Measurements from ENCODE around the gene KRTAP4-3.
"Not testable (repeated sequence)": the region's sequence is repeated elsewhere in the genome, so short reads cannot be mapped to it uniquely, and the experiment has no call there.

Gene KRTAP4-3

DNA sequence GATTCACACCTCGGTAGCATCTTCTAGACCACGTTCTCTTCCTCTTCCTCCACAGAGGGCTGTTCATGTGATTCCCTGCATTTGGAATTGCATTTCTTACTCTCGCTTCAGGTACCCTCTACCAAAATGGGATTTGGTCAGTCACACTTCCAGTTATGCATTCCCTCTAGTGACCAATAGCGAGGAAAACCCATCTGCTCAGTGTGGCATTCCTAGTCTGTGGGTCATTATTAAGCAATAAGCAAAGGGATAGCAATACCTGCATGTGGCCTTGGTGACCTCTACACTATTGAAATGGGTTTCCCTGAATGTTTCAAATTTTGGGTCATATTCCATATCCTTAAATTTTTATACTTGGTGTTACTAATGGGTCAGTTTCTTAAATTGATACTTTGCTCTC is 18.0 kb downstream of the KRTAP4-3 start:
- DNase-seq, result no peak

DNA sequence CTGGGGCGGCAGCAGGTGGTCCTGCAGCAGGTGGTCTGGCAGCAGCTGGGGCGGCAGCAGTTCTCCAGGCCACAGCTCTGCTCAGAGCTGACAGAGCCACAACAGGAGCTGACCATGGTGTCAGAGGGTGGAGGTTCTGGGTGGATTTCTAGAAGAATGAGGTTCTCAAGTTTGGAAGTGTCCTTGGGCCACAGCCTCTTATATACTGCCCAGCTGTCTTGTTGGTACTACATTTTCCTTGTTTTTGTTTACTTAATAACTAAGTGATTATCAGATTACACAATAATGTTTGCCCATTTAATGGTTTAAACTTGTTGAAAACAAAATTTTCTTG is 18.4 kb downstream of the KRTAP4-3 start, which contains the start of gene KRTAP4-5:
Gene KRTAP4-5 (minus strand): TSS at position 174 of the 334 bp plus-strand sequence. CDS start 58 bp downstream, at position 116.
- DNase-seq, result no peak

DNA sequence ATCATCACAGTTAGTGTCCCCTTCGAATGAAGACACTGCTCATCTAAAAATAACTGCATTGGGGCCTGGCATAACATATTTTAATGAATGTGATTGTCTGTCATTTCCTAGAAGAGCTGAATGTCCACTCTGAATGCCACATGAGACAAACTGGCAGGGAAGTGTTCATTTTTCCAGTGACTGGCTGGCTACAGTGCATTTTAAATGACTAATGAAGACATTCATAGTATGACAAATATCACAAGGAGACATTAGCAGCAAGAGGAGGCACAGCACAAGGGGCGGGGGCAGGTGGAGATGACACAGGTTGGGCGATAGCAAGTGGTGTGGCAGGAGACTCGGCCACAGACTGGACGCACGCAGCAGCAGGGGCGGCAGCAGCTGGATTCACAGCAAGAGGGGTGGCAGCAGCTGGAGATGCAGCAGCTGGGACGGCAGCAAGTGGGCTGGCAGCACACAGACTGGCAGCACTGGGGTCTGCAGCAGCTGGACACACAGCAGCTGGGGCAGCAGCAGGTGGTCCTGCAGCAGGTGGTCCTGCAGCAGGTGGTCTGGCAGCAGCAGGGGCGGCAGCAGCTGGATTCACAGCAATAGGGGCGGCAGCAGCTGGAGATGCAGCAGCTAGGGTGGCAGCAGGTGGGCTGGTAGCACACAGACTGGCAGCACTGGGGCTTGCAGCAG is 18.9 kb downstream of the KRTAP4-3 start:
- DNase-seq, result not testable (repeated sequence)

DNA sequence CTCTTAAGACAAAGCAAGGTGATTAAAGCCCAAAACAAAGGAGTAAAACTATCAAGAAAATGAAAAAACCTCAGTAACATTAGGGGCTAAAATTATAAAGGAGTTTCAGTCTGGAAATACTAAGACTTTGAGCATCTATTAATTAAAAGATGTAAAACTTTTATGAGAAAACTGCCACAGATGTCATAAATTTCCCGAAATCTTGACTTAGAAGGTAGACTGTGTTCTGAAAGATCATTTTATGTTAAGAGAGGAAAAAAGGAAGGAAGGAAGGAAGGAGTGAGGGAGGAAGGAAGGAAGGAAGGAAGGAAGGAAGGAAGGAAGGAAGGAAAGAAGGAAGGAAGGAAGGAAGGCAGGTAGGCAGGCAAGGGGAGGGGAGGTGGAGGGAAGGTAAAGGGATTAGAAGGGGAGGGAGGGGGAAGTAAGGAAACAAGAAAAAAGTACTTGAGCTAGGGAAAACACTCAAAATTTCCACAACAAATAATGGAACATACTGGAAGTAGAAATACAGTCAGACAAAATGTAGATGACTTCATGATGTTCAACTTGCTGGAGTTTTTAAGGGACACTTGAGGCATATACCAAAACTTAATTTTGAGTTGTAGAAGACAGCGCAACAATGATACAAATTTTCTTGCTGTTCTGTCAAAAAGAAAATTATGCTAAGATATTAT is 20.4 kb downstream of the KRTAP4-3 start:
- no peak for DNase-seq

DNA sequence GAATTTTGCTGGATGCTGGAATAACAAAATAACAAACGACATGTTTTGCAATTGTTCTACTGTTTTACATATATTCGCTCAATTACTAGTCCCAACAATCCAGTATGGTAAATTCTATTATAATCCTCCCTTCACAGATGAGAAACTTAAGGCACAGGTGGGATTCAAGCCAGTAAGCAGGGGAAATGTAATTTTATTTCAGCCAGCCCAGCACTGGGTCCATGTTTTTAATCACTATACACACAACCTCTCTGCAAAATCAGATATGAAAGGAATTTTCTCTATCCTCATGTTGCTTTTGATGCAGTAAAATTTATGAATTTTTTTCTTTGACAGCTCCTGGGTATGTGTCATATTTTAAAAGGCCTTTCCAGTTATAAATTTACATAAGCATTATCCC is 22.8 kb downstream of the KRTAP4-3 start:
- DNase-seq, result no peak

DNA sequence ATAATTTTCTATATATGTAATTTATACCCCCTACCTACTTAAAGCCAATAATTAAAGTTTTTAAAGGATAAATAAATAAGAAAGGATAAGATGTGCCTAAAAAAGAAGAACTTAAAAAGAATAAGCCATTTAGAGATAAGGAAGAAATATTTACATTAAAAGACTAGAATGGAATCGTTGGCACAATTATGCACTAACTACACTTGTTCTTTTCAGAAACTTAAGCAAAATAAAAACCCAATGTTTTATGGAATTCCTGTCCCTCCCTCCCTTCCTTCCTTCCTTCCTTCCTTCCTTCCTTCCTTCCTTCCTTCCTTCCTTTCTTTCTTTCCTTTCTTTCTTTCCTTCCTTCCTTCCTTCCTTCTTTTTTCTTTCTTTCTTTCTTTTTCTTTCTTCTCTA is 23.2 kb downstream of the KRTAP4-3 start:
- DNase-seq, result no peak

DNA sequence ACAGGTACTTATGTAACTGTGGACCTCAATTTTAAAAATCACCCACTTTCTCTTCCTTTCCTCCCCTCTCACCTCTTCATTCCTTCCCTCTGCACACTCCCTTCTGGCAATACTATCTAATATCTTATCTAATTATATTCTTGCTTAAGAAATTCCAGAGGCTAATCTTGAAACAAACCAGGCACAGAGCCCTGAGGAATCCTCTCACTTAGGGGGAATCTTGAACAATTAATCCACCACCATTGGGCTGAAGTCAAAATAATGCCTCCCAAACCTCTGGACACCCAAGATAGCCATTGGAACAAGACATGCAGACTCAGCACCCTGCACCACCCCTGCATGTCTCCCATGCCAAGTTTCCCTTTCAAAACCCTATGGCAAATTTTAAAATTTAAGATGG is 26.7 kb downstream of the KRTAP4-3 start:
- DNase-seq, result no peak

DNA sequence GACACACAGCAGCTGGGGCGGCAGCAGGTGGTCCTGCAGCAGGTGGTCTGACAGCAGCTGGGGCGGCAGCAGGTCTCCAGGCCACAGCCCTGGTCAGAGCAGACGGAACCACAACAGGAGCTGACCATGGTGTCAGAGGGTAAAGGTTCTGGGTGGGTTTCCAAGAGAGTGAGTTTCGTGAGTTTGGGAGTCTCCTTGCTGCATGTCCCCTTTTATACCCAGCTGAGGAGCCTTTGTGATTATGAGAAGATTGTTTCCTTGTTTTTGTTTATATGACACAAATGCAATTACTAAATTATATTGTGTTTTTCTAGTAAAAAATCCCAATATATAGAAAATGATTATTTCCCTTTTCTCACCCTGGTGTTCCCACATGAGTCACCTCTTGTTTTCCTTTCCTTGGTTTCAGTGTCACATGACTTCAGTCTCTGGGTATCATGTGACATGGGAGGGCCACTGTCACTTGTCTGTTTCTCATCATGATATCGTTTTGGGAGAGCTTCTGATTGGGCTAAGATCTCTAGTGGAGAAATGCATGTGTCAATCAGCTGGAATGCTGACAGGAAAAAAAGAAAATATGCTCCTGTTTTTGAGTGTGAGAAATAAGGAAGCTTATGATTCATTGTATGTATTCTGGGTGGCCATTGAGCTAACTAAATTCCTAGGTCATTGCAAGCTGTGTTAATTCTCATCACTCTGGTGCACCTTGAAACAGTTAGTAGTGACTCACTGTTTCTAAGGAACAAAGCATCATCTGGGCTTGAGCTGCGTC is 27.5 kb downstream of the KRTAP4-3 start, which contains the start of gene KRTAP4-6:
Gene KRTAP4-6 (minus strand): TSS at position 185 of the 772 bp plus-strand sequence. CDS start 57 bp downstream, at position 128.
- DNase-seq, result no peak

DNA sequence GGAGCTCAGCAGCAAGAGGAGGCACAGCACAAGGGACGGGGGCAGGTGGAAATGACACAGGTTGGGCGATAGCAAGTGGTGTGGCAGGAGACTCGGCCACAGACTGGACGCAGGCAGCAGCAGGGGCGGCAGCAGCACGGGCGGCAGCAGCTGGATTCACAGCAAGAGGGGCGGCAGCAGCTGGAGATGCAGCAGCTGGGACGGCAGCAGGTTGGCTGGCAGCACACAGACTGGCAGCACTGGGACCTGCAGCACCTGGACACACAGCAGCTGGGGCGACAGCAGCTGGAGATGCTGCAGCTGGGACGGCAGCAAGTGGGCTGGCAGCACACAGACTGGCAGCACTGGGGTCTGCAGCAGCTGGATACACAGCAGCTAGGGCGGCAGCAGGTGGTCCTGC is 28.2 kb downstream of the KRTAP4-3 start:
- DNase-seq, result not testable (repeated sequence)

DNA sequence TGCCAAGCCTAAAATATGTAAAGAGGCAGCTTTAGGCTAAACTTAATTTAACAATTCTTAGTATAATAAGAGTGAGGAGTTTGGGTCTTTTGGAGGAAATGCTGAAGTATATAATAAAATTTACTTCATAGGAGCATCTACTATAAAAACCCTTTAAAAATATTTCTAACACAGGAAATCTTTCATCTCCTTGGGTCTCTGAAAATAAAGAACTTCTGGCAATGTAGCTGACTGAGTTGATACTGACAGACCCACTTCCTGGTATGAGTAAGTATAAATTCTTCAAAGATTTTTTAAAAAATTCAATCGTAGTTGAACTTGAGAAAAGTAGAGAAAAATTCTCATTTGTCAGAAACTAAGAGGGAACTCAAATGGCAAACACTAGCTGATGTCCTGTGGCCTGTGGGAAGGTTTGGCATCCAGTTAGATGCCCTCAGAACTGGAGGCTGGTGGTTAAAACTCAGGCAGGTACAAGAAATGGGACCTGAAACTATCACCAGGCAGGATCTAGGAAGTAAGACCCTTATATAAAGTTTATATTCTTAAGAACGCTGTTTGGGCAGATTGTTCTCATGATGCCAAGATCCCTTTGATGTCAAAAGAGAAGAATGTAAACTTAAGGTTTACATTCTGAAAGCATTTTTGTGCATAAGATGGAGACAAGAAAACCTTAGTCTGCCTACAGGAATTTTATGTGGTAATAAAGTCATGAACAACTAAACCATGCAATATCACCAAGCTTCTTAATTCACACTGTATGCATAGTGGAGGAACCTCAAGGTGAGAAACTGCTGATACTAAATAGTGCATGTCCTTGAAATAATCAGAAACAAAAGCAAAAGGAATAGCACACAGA is 33.9 kb downstream of the KRTAP4-3 start:
- no peak for DNase-seq

DNA sequence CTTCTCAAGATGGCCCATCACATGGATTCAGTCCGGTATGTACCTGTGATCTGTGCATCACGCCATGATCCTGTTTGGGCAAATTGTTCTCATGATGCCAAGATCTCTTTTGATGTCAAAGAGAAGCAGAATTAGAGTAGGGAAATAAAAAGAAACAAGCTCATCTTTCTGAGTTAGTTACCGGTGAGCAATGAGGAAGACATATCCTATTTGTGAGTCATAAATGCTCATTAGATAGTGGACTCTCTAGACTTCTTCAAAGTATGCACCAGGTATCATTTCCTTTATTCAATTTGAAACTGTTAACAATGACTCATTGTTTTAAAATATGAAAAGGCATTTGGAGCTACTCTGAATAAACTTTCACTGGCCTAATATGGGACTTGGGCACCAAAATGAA is 36.0 kb downstream of the KRTAP4-3 start:
- no peak for DNase-seq

DNA sequence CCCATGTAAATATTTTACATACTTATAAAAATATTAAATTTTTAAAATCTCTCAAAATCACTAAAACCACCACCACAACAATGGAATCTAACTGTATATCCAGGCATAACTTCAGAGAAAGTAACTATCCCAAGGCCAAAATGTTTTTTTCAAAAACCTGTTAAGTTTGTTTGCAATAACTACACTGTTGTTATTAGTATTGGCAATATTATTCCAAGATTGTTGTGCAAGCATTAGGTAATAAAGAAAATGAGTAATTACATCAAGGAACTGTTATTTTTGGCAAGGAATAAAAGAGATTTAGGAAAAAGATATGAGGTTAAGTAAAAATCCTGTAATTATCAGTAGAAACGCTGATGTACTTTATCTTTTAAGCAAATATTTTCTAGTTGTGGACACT is 40.6 kb downstream of the KRTAP4-3 start:
- DNase-seq, result no peak

DNA sequence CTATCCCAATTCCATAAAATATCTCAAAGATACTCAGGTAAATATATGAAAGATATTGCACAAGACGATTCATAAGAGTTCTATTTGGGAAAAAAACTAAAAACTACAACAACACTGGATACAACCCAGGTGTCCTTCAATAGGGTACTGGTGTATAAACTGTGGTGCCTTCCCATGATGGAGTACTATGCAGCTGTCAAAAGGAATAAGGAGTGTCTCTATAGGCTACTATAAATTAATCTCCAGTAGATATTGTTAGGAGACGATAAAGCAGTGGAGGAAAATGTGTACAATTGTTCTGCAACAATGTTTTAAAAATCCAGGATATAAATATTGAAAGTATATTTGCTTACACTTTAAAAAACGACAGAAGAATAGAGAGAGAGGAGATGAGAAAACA is 41.6 kb downstream of the KRTAP4-3 start:
- no peak for DNase-seq

DNA sequence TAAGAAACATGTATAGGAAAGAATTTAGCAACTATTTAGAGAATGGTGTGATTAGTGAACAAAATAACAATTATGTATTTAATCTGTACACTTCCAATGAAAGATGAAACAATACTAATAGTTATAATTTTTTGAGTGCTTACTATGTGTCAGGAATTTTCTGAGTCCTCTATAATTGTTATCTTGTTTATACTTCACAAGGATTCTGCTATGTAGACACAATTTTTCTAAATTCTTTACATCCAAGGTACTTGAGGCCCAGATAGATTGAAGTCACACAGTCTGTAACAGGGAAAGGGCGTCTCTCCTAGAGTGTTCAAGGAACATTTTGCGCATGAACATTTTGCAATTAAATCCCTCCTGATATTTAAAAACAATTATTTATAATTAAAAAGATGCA is 43.0 kb downstream of the KRTAP4-3 start:
- DNase-seq, result no peak

DNA sequence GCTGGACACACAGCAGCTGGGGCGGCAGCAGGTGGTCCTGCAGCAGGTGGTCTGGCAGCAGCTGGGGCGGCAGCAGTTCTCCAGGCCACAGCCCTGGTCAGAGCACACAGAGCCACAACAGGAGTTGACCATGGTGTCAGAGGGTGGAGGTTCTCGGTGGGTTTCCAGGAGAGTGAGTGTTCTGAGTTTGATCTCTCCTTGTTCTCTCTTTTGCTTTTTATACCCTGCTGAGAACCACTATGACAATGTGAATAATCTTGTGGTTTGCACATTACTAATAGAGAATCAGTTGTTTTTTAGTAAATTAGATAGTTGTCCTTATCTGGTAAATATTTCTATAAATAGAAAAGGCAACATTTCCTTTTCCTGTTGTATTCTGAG is 44.0 kb downstream of the KRTAP4-3 start, which contains the start of gene KRTAP4-12:
Gene KRTAP4-12 (minus strand): TSS at position 192 of the 381 bp plus-strand sequence. CDS start 60 bp downstream, at position 132.
- not testable (repeated sequence) for DNase-seq

DNA sequence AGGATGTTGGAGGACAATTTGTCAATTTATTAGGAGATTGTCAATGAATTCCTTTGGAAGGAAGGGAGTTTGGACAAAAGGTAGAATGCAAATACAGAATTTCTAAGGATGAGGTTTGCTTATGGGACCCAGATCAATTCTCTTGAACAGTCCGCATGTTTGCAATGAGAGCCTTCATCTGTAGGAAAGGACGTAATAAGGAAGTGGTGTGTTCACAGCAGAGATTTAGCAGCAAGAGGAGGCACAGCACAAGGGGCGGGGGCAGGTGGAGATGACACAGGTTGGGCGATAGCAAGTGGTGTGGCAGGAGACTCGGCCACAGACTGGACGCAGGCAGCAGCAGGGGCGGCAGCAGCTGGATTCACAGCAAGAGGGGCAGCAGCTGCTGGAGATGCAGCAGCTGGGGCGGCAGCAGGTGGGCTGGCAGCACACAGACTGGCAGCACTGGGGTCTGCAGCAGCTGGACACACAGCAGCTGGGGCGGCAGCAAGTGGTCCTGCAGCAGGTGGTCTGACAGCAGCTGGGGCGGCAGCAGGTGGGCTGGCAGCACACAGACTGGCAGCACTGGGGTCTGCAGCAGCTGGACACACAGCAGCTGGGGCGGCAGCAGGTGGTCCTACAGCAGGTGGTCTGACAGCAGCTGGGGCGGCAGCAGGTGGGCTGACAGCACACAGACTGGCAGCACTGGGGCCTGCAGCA is 44.6 kb downstream of the KRTAP4-3 start:
- DNase-seq, result not testable (repeated sequence)

DNA sequence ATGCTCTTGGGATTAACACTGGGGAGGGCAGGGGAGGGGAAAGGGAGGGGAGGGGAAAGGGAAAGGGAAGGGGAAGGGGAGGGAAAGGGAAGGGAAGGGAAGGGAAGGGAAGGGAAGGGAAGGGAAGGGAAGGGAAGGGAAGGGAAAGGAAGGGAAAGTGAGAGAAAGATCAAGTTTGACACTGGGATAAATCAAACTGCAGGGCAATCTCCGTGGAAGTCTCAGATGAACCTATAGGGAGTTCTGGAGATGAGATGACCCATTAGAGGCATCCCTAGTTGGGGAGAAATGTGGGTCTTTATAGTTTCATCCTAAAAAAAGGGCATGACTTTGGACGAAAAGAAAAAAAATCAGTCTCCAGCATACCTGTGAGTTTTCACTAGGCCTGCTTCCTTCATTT is 46.3 kb downstream of the KRTAP4-3 start:
- no peak for DNase-seq

DNA sequence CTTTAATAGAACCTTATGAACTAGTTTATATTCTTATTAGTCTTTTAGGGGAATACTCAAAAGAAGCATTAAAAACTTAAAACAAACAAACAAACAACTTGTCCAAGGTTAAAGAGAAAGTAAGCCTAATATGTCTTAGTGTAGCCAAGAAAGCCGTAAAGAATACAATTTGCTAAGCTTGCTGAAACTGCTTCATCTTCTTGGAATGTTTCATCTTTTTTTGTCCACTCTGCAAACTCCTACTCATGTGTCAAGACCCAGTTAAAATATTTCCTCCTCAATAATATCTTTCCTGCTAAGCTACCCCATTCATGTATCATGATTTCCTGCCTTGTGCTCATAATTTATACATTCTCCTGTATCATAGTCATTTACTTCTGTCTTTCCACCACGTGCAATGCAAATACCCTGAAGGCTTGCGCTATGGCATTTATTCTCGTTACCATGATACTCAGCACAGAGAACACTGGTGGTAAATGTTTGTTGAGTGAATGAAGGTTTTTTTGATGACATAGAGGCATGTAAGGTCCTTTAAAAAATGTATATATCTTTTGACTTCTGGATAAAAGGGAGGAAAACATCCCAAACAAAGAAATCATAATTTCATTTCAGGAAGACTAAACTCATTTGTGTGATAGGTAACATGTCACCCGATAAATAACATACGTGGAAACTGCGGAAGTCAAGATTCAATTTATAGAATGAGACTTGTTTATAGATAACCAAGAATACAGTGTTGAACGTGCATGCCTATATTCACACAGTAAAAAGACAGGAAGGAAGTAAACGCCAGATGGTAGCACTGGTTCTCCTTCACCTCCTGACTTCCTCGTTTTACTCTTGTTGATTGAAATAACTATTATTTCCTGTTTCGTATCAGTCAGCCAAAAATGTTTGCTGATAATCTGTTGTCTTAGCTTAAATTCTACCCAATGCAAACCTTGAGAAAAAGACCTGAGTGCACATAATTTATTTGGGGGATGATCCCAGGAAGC is 48.0 kb downstream of the KRTAP4-3 start:
- DNase-seq, result not testable (repeated sequence)

DNA sequence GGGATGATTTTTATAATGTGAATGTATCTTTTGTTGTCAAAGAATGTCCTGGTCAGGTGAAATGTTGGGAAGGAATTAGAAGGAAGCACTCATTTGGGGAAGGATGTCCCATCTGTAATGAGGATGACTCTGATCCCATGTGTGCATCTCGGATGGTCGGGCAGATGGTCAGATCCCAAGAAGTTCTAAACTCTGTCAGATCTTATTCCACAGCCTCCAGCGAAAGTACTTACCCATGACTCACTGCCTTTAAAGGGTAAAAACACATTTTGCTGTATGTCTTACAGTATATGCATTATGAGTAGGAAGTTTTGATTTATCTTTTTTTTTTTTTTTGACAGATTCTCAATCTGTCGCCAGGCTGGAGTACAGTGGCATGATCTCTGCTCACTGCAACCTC is 49.3 kb downstream of the KRTAP4-3 start:
- DNase-seq, result no peak

DNA sequence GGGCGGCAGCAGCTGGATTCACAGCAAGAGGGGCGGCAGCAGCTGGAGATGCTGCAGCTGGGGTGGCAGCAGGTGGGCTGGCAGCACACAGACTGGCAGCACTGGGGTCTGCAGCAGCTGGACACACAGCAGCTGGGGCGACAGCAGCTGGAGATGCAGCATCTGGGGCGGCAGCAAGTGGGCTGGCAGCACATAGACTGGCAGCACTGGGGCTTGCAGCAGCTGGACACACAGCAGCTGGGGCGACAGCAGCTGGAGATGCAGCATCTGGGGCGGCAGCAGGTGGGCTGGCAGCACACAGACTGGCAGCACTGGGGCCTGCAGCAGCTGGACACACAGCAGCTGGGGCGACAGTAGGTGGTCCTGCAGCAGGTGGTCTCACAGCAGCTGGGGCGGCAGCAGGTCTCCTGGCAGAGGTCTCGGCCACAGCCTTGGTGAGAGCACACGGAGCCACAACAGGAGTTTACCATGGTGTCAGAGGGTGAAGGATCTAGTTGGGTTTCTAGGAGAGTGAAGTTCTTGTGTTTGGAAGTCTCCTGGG is 50.1 kb downstream of the KRTAP4-3 start, which contains the start of gene KRTAP4-11:
Gene KRTAP4-11 (minus strand): TSS at position 528 of the 541 bp plus-strand sequence. CDS start 58 bp downstream, at position 470.
- not testable (repeated sequence) for DNase-seq

Measured in NCI-H1694 treated with DMSO at 0.1 percent for 48 hours (cell line).